Activated T-cell treated with anti-CD3 and anti-CD28 coated beads for 48 hours (primary cell): Measurements from ENCODE around the gene TMPRSS11B.
"Not testable (repeated sequence)": the region's sequence is repeated elsewhere in the genome, so short reads cannot be mapped to it uniquely, and the experiment has no call there.

Experiments used
- DNase-seq: peaks from one replicate; pipeline ENCODE4 v3.0.0-alpha.2; 2020; ENCODE audit warnings: low read depth

The TMPRSS11B gene

GRCh38 chr4:68218044-68218443 is 27.4 kb downstream of the TMPRSS11B start:
- DNase-seq: no peak

GRCh38 chr4:68216501-68216900 is 29.0 kb downstream of the TMPRSS11B start:
- no peak for DNase-seq

GRCh38 chr4:68209003-68209402 is 36.5 kb downstream of the TMPRSS11B start:
- DNase-seq: no peak

- not testable (repeated sequence) for DNase-seq
Measured at GRCh38 chr4:68194305-68194704, 51.2 kb downstream of the TMPRSS11B start.

- no peak for DNase-seq
Measured at GRCh38 chr4:68193194-68193593, 52.3 kb downstream of the TMPRSS11B start.

GRCh38 chr4:68187145-68187544 is 58.3 kb downstream of the TMPRSS11B start:
- DNase-seq: no peak

GRCh38 chr4:68184923-68185322 is 60.6 kb downstream of the TMPRSS11B start:
- DNase-seq: no peak

- no peak for DNase-seq
Measured at GRCh38 chr4:68183417-68183816, 62.1 kb downstream of the TMPRSS11B start.

GRCh38 chr4:68182382-68182820 is 63.1 kb downstream of the TMPRSS11B start:
- DNase-seq: no peak

GRCh38 chr4:68180849-68181526 is 64.5 kb downstream of the TMPRSS11B start:
- no peak for DNase-seq

GRCh38 chr4:68176904-68177303 is 68.6 kb downstream of the TMPRSS11B start:
- DNase-seq: no peak
